Measurements from ENCODE around the gene BEND3.

BEND3 gene

DNA sequence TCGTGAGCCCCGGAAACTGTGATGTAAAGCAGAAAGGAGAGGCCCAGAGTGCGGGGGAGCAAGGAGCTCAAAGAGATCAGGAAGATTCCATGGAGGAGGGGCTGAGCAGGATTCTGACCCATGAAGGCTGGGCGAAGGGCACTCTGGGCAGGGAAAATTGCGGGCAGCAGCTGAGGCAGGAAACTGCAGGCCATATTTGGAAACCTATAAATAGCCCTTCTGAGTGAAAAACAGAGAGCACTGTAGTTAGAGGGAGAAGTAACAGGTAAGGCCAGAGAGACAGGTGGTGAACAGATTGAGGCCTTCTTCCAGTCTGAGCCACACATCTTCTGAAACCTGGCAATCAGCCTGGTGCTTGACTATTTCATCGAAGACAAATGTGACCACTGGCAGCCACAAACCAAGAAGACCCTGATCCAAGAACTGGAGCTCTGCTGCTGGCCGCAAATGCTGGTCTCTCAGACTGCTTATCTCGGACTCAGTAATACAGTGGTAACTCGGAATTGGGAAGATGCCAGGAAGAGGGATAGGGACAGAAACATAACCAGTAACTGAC is 14.1 kb upstream of the BEND3 start:
- Histone ChIP-seq H3K27ac (ENCODE audit: low read length) (no peak overlapping the region), H3K79me2 (ENCODE audit: low read length) (no peaks in the 10 kb centered on the region), H3K4me1 (ENCODE audit: low read length) (peaks cover 23% of the 10 kb centered on the region), H3K9ac (ENCODE audit: low read length) (no peak overlapping the region), H3K4me2 (ENCODE audit: low read length) (peak overlapping the region; percentile 56), H3K4me3 (ENCODE audit: low read length) (no peak overlapping the region), H3K9me3 (ENCODE audit: insufficient read depth, low read length) (no peaks in the 10 kb centered on the region), H2AFZ (ENCODE audit: low read depth, low read length) (no peak overlapping the region; the same call in 1 of the 2 replicates), H3K27me3 (ENCODE audit: low read depth, low read length) (no peaks in the 10 kb centered on the region), H4K20me1 (ENCODE audit: insufficient read depth, low read length) (no peaks in the 10 kb centered on the region), H3K36me3 (replicated peaks; ENCODE audit: low read depth, low read length) (no peaks in the 10 kb centered on the region)
- TF ChIP-seq, protein P1, sequence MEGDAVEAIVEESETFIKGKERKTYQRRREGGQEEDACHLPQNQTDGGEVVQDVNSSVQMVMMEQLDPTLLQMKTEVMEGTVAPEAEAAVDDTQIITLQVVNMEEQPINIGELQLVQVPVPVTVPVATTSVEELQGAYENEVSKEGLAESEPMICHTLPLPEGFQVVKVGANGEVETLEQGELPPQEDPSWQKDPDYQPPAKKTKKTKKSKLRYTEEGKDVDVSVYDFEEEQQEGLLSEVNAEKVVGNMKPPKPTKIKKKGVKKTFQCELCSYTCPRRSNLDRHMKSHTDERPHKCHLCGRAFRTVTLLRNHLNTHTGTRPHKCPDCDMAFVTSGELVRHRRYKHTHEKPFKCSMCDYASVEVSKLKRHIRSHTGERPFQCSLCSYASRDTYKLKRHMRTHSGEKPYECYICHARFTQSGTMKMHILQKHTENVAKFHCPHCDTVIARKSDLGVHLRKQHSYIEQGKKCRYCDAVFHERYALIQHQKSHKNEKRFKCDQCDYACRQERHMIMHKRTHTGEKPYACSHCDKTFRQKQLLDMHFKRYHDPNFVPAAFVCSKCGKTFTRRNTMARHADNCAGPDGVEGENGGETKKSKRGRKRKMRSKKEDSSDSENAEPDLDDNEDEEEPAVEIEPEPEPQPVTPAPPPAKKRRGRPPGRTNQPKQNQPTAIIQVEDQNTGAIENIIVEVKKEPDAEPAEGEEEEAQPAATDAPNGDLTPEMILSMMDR (IDR thresholded peaks at IDR 0.05; ENCODE audit: low read depth, low read length): no peak
- no peak for TF ChIP-seq EZH2phosphoT487 (IDR thresholded peaks at IDR 0.05; ENCODE audit: low read depth)

DNA sequence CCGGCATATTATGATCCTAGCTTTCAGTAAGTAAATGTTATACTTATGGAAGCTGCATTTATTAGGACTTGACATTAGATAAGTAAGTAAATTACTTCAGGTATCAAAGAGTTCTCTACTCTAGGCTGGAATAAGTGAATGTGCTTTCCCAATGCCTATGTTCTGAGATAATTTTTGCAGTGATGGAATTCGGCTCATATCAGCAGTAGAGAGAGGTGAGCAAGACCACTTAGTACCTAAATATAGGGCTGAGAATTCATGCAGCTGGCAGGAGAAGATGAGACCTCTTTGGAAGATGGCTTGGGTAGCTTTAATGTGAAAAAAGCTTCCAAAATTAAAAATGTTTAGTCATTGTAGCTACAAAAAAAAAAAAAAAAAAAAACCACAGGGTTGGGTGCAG is 13.3 kb upstream of the BEND3 start:
- no peak overlapping the region for H3K4me2 ChIP-seq (ENCODE audit: low read length)
- no peaks in the 10 kb centered on the region for H3K36me3 ChIP-seq (replicated peaks; ENCODE audit: low read depth, low read length)
- TF ChIP-seq, protein P1 (IDR thresholded peaks at IDR 0.05; ENCODE audit: low read depth, low read length): no peak
- no peak for TF ChIP-seq EZH2phosphoT487 (IDR thresholded peaks at IDR 0.05; ENCODE audit: low read depth)
- H3K9ac ChIP-seq (ENCODE audit: low read length): no peak overlapping the region
- no peak overlapping the region for H2AFZ ChIP-seq (ENCODE audit: low read depth, low read length)
- H3K27ac ChIP-seq (ENCODE audit: low read length): no peak overlapping the region
- no peaks in the 10 kb centered on the region for H3K9me3 ChIP-seq (ENCODE audit: insufficient read depth, low read length)
- peaks cover 23% of the 10 kb centered on the region for H3K4me1 ChIP-seq (ENCODE audit: low read length)
- no peaks in the 10 kb centered on the region for H4K20me1 ChIP-seq (ENCODE audit: insufficient read depth, low read length)
- H3K79me2 ChIP-seq (ENCODE audit: low read length): no peaks in the 10 kb centered on the region
- H3K4me3 ChIP-seq (ENCODE audit: low read length): no peak overlapping the region
- H3K27me3 ChIP-seq (ENCODE audit: low read depth, low read length): no peaks in the 10 kb centered on the region

DNA sequence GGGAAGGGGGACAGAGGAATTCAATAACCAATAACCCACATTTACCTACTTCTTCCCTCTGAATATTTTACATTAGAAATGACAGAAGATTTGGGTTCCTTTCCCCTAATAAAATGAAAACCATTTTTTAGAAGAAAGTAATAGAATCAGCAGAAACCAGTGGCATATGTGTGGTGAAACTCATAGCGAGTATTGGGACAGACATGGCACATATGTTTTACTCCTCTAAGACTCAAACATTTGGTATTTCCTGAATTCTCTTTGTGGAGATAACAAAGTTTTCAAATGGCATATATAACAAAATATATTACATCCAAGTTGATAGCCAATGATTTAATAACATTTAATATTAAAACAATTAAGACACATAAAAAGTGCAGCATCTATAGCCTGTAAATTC is 12.9 kb upstream of the BEND3 start:
- Histone ChIP-seq H3K9ac (ENCODE audit: low read length) (no peak overlapping the region), H3K4me1 (ENCODE audit: low read length) (peaks cover 26% of the 10 kb centered on the region), H2AFZ (ENCODE audit: low read depth, low read length) (no peak overlapping the region), H3K79me2 (ENCODE audit: low read length) (no peaks in the 10 kb centered on the region), H4K20me1 (ENCODE audit: insufficient read depth, low read length) (no peaks in the 10 kb centered on the region), H3K4me2 (ENCODE audit: low read length) (no peak overlapping the region), H3K36me3 (replicated peaks; ENCODE audit: low read depth, low read length) (no peaks in the 10 kb centered on the region), H3K27ac (ENCODE audit: low read length) (no peak overlapping the region), H3K27me3 (ENCODE audit: low read depth, low read length) (no peaks in the 10 kb centered on the region), H3K9me3 (ENCODE audit: insufficient read depth, low read length) (no peaks in the 10 kb centered on the region), H3K4me3 (ENCODE audit: low read length) (no peak overlapping the region)
- TF ChIP-seq, protein P1 (IDR thresholded peaks at IDR 0.05; ENCODE audit: low read depth, low read length): no peak
- TF ChIP-seq EZH2phosphoT487 (IDR thresholded peaks at IDR 0.05; ENCODE audit: low read depth): no peak

DNA sequence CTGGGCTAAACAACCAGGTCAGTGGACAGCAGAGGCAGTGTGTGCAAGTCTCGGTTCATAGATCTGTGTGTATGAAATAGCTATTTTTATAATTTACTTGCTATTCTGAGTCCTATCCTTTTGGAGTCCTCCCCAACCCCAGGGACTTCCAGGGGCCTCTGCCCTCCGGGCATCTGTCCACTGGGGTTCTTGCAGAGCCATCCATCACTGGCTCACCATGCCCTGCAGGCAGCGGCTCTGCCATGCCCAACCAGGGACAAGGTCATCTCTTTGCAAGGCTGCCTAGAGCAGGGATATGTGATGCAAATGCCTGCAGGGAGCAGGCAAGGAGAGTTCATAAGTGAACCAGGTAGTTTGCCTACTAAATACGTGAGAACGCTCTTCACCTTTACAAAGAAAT is 10.5 kb upstream of the BEND3 start:
- Histone ChIP-seq H3K27me3 (ENCODE audit: low read depth, low read length) (no peaks in the 10 kb centered on the region), H3K79me2 (ENCODE audit: low read length) (no peaks in the 10 kb centered on the region), H2AFZ (ENCODE audit: low read depth, low read length) (no peak overlapping the region), H4K20me1 (ENCODE audit: insufficient read depth, low read length) (no peaks in the 10 kb centered on the region), H3K4me1 (ENCODE audit: low read length) (peaks cover 43% of the 10 kb centered on the region), H3K4me3 (ENCODE audit: low read length) (no peak overlapping the region), H3K4me2 (ENCODE audit: low read length) (no peak overlapping the region), H3K9ac (ENCODE audit: low read length) (no peak overlapping the region), H3K27ac (ENCODE audit: low read length) (no peak overlapping the region), H3K36me3 (replicated peaks; ENCODE audit: low read depth, low read length) (no peaks in the 10 kb centered on the region), H3K9me3 (ENCODE audit: insufficient read depth, low read length) (no peaks in the 10 kb centered on the region)
- no peak for TF ChIP-seq EZH2phosphoT487 (IDR thresholded peaks at IDR 0.05; ENCODE audit: low read depth)
- TF ChIP-seq, protein P1 (IDR thresholded peaks at IDR 0.05; ENCODE audit: low read depth, low read length): no peak
